Measurements from ENCODE around the gene KIAA1549.
"Not testable (repeated sequence)": the region's sequence is repeated elsewhere in the genome, so short reads cannot be mapped to it uniquely, and the experiment has no call there.

Gene KIAA1549

DNA sequence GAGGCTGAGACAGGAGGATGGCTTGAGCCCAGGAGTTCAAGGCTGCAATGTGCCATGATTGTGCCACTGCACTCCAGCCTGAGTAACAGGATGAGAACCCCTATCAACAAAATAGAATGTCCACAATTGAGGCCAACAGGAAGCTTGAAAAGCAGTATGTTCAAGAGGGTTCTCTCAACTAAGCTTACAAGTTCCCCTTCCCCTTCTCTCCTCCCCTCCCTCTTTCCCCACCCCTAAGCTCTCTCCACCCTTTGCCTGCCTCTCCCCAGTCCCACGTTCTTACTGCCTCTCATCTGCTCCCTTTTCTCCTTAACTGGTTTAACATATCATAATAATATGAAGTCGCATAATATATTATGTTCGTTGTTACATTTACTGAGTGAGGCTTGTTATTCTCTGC, 35.4 kb downstream of the KIAA1549 start:
- TF ChIP-seq, protein P1, sequence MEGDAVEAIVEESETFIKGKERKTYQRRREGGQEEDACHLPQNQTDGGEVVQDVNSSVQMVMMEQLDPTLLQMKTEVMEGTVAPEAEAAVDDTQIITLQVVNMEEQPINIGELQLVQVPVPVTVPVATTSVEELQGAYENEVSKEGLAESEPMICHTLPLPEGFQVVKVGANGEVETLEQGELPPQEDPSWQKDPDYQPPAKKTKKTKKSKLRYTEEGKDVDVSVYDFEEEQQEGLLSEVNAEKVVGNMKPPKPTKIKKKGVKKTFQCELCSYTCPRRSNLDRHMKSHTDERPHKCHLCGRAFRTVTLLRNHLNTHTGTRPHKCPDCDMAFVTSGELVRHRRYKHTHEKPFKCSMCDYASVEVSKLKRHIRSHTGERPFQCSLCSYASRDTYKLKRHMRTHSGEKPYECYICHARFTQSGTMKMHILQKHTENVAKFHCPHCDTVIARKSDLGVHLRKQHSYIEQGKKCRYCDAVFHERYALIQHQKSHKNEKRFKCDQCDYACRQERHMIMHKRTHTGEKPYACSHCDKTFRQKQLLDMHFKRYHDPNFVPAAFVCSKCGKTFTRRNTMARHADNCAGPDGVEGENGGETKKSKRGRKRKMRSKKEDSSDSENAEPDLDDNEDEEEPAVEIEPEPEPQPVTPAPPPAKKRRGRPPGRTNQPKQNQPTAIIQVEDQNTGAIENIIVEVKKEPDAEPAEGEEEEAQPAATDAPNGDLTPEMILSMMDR (IDR thresholded peaks at IDR 0.05; ENCODE audit: insufficient read depth, low read depth, low read length, missing control alignments), result no peak
- no peak overlapping the region for H3K4me3 ChIP-seq (ENCODE audit: low read length)
- DNase-seq (ENCODE audit: low read depth), result no peak

DNA sequence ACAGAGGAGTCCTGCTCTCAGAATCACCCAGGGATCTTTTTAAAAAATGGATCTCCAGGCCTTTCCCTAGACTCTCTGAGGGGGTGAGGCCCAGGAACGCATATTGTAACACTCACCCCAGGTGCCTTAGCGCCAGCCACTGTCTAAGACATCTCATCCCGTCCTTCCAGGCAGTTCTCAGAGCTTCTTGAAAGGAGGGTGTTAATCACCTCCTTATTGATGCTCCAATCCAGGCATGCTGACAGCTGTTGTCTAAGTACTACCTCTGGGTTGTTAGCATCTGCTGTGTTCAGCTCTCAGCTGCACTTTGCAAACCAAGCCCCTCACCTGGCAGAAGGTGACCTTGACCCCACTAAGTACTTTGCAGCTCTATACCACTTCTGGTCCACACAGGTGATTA, 36.0 kb downstream of the KIAA1549 start:
- DNase-seq (ENCODE audit: low read depth), result no peak
- TF ChIP-seq, protein P1 (IDR thresholded peaks at IDR 0.05; ENCODE audit: insufficient read depth, low read depth, low read length, missing control alignments), result no peak

DNA sequence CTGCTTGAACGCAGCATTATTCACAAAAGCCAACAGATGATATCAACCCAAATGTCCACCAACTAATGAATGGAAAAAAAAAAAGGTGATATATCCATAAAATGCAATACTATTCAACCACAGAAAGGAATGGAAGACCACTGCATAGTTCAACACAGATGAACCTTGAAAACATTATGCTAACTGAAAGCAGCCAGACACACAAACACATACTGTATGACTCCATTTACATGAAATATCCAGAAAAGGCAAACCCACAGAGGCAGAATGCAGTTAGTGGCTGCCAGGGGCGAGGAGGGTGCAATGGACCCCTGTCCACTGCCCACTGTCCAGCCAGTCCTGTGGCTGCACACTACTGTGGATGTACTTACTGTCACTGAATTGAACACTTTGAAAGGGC, 36.6 kb downstream of the KIAA1549 start:
- DNase-seq (ENCODE audit: low read depth), result no peak
- no peak overlapping the region for H3K4me3 ChIP-seq (ENCODE audit: low read length)
- TF ChIP-seq, protein P1 (IDR thresholded peaks at IDR 0.05; ENCODE audit: insufficient read depth, low read depth, low read length, missing control alignments), result no peak

More for the DNA sequence above, 36.0 kb downstream of the KIAA1549 start:
- no peak overlapping the region for H3K4me3 ChIP-seq (ENCODE audit: low read length)

DNA sequence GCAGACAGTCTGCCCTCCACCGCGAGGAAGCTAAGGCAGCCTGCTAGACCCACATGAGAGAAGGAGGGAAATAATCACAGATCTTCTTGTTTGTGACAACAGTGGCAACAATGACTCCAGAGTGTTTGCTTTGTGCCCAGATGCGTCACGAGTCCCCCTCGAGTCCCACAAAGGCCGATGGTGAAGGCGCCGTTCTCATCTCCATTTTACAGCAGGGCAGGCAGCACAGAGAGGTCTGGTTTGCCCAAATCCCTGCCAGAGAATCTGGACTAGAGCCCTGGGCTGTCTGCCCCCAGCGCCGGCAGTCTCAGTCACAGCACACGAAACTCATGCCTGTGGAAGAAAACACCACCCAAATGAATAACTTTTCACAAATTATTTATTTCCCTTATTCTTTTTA, 38.1 kb downstream of the KIAA1549 start:
- TF ChIP-seq, protein P1 (IDR thresholded peaks at IDR 0.05; ENCODE audit: insufficient read depth, low read depth, low read length, missing control alignments), result no peak
- DNase-seq (ENCODE audit: low read depth), result no peak
- no peak overlapping the region for H3K4me3 ChIP-seq (ENCODE audit: low read length)

DNA sequence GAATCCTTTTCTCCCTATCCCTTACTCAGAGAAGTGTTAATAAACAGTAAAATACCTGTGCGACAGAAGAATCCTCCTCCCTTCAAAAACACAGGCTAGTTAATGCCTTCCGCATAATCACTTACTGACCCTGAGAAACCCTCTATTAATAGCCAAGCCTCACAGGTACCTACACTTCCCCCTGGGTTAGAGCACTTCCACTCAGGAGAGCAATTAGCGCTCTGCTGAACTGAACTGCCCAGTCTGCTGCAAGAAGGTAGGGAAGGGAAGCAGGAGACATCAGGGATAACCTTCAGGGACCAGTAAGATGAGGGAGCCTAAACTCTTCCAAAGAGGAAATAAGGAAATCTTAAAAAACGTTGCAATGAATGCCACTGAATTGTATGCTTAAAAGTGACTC, 39.6 kb downstream of the KIAA1549 start:
- TF ChIP-seq, protein P1 (IDR thresholded peaks at IDR 0.05; ENCODE audit: insufficient read depth, low read depth, low read length, missing control alignments), result no peak
- no peak for DNase-seq (ENCODE audit: low read depth)
- no peak overlapping the region for H3K4me3 ChIP-seq (ENCODE audit: low read length)

DNA sequence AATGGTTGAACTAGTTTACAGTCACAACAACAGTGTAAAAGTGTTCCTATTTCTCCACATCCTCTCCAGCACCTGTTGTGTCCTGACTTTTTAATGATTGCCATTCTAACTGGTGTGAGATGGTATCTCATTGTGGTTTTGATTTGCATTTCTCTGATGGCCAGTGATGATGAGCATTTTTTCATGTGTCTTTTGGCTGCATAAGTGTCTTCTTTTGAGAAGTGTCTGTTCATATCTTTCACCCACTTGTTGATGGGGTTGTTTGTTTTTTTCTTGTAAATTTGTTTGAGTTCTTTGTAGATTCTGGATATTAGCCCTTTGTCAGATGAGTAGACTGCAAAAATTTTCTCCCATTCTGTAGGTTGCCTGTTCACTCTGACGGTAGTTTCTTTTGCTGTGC, 40.6 kb downstream of the KIAA1549 start:
- not testable (repeated sequence) for H3K4me3 ChIP-seq (ENCODE audit: low read length); DNase-seq (ENCODE audit: low read depth)

DNA sequence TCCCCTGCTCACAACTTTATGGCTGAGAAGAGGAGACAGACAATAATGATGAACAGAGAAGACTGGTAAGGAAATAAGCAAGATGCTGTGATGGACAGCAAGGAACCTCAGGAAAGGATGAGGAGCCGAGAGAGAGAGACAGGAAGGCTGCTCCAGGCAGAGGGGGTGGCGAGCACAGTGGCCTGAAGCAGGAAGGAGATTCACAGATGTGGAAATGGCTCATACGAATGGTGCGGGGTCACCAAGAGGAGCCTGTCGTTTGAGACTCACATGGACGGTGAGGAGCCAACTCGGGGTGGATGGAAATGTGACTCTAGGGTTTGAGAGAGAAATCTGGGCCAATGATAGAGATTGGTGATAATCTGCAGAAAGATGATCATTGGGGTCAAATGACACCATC, 43.7 kb downstream of the KIAA1549 start:
- no peak overlapping the region for H3K4me3 ChIP-seq (ENCODE audit: low read length)
- TF ChIP-seq, protein P1 (IDR thresholded peaks at IDR 0.05; ENCODE audit: insufficient read depth, low read depth, low read length, missing control alignments), result no peak
- no peak for DNase-seq (ENCODE audit: low read depth)
